ENCODE measurements around the gene AHSP.

AHSP gene

DNA sequence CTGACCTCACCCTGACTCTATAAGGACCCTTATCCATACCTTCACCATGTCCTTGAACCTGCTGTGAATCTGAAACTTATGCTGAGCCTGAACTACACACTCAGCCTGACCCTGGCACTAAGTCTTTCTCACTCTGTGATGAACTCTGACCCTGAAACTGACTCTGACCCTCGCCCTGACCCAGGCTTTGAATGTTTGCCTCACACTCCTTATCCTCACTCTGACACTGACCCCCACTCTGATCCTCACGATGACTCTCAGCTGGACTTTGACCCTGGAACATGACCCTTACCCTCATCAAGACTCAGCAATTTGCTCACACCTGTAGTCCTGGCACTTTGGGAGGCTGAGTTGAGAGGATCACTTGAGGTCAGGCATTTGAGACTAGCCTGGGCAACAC, 4.4 kb downstream of the AHSP start:
- Histone ChIP-seq H3K9me2 (replicated peaks; ENCODE audit: low read depth, low read length) (no peaks in the 10 kb centered on the region), H4K20me1 (ENCODE audit: insufficient read depth, low read length, poor library complexity, severe bottlenecking) (no peaks in the 10 kb centered on the region), H3F3A (ENCODE audit: low read depth) (peaks cover 8% of the 10 kb centered on the region), H3K79me2 (ENCODE audit: insufficient read depth, low read length) (no peaks in the 10 kb centered on the region), H3K9ac (ENCODE audit: low read depth, low read length, poor library complexity, severe bottlenecking) (no peak overlapping the region), H3K36me3 (ENCODE audit: insufficient read depth, low read length) (no peaks in the 10 kb centered on the region), H3K4me3 (ENCODE audit: low read length, poor library complexity, severe bottlenecking) (no peak overlapping the region), H3K4me2 (ENCODE audit: low read depth, low read length, poor library complexity, severe bottlenecking) (no peak overlapping the region), H3K9me3 (ENCODE audit: insufficient read depth, low read depth, low read length) (no peaks in the 10 kb centered on the region), H3K27me3 (ENCODE audit: insufficient read depth, low read length, poor library complexity, severe bottlenecking) (no peaks in the 10 kb centered on the region), H3K4me1 (ENCODE audit: insufficient read depth, low read length, poor library complexity, severe bottlenecking) (peaks cover 45% of the 10 kb centered on the region), H2AFZ (ENCODE audit: low read length) (no peak overlapping the region)
- TF ChIP-seq EZH2phosphoT487 (IDR thresholded peaks at IDR 0.05; ENCODE audit: borderline replicate concordance): no peak
- TF ChIP-seq, protein P1, sequence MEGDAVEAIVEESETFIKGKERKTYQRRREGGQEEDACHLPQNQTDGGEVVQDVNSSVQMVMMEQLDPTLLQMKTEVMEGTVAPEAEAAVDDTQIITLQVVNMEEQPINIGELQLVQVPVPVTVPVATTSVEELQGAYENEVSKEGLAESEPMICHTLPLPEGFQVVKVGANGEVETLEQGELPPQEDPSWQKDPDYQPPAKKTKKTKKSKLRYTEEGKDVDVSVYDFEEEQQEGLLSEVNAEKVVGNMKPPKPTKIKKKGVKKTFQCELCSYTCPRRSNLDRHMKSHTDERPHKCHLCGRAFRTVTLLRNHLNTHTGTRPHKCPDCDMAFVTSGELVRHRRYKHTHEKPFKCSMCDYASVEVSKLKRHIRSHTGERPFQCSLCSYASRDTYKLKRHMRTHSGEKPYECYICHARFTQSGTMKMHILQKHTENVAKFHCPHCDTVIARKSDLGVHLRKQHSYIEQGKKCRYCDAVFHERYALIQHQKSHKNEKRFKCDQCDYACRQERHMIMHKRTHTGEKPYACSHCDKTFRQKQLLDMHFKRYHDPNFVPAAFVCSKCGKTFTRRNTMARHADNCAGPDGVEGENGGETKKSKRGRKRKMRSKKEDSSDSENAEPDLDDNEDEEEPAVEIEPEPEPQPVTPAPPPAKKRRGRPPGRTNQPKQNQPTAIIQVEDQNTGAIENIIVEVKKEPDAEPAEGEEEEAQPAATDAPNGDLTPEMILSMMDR (conservative IDR thresholded peaks at IDR 0.05; ENCODE audit: low read length): no peak

DNA sequence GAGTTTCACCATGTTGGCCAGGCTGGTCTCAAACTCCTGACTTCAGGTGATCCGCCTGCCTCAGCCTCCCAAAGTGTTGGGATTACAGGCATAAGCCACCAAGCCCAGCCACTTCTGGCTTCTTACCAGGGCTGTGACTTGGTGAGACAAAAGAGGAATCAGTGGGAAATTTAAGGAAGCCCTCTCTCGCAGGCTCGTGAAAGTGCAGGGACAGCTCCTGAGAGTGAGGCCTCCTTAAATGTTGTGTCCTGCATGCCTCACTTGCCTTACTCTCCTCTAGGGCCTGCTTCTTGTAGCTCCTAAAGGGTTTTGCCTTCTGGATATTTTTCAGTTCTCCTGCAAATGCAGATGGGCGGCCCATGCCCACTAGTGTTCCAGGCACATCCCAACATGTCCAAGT, 5.2 kb downstream of the AHSP start:
- H3F3A ChIP-seq (ENCODE audit: low read depth): peaks cover 8% of the 10 kb centered on the region
- no peak overlapping the region for H2AFZ ChIP-seq (ENCODE audit: low read length)
- H3K9me2 ChIP-seq (replicated peaks; ENCODE audit: low read depth, low read length): no peaks in the 10 kb centered on the region
- H4K20me1 ChIP-seq (ENCODE audit: insufficient read depth, low read length, poor library complexity, severe bottlenecking): no peaks in the 10 kb centered on the region
- TF ChIP-seq, protein P1 (conservative IDR thresholded peaks at IDR 0.05; ENCODE audit: low read length): no peak
- TF ChIP-seq EZH2phosphoT487 (IDR thresholded peaks at IDR 0.05; ENCODE audit: borderline replicate concordance): no peak
- H3K4me2 ChIP-seq (ENCODE audit: low read depth, low read length, poor library complexity, severe bottlenecking): no peak overlapping the region
- no peak overlapping the region for H3K4me3 ChIP-seq (ENCODE audit: low read length, poor library complexity, severe bottlenecking)
- H3K27me3 ChIP-seq (ENCODE audit: insufficient read depth, low read length, poor library complexity, severe bottlenecking): no peaks in the 10 kb centered on the region
- H3K36me3 ChIP-seq (ENCODE audit: insufficient read depth, low read length): no peaks in the 10 kb centered on the region
- H3K9me3 ChIP-seq (ENCODE audit: insufficient read depth, low read depth, low read length): no peaks in the 10 kb centered on the region
- no peak overlapping the region for H3K9ac ChIP-seq (ENCODE audit: low read depth, low read length, poor library complexity, severe bottlenecking)
- H3K79me2 ChIP-seq (ENCODE audit: insufficient read depth, low read length): no peaks in the 10 kb centered on the region
- peaks cover 44% of the 10 kb centered on the region for H3K4me1 ChIP-seq (ENCODE audit: insufficient read depth, low read length, poor library complexity, severe bottlenecking)

DNA sequence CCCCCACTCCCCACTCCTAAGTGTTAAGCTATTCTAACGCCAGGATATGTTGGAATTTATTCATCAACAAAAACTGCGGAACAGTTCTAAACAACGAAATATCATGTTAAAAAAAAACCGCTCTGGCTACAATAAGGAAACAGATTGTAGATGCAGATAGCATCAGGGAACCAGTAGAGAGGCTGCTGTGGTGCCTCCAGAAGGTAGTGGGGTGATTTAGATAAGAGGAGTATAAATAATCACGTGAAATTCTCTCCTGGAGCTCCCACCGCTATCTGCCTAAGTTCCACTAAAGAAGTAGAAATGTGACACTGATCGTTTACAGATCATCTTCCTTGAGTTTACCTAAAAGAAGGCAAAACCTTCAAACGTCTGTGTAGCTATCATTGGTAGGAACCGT, 8.0 kb downstream of the AHSP start:
- peaks cover 32% of the 10 kb centered on the region for H3K4me1 ChIP-seq (ENCODE audit: insufficient read depth, low read length, poor library complexity, severe bottlenecking)
- no peak overlapping the region for H2AFZ ChIP-seq (ENCODE audit: low read length)
- no peaks in the 10 kb centered on the region for H3K79me2 ChIP-seq (ENCODE audit: insufficient read depth, low read length)
- H3K9me3 ChIP-seq (ENCODE audit: insufficient read depth, low read depth, low read length): peaks cover 6% of the 10 kb centered on the region; the same call in 1 of the 2 replicates
- H3K9ac ChIP-seq (ENCODE audit: low read depth, low read length, poor library complexity, severe bottlenecking): peak overlapping the region; percentile 81
- peak overlapping the region; percentile 65 for H3K4me3 ChIP-seq (ENCODE audit: low read length, poor library complexity, severe bottlenecking)
- H4K20me1 ChIP-seq (ENCODE audit: insufficient read depth, low read length, poor library complexity, severe bottlenecking): no peaks in the 10 kb centered on the region
- TF ChIP-seq, protein P1 (conservative IDR thresholded peaks at IDR 0.05; ENCODE audit: low read length): no peak
- TF ChIP-seq EZH2phosphoT487 (IDR thresholded peaks at IDR 0.05; ENCODE audit: borderline replicate concordance): no peak
- H3K27me3 ChIP-seq (ENCODE audit: insufficient read depth, low read length, poor library complexity, severe bottlenecking): no peaks in the 10 kb centered on the region
- no peaks in the 10 kb centered on the region for H3K9me2 ChIP-seq (replicated peaks; ENCODE audit: low read depth, low read length)
- peaks cover 8% of the 10 kb centered on the region for H3F3A ChIP-seq (ENCODE audit: low read depth)
- no peaks in the 10 kb centered on the region for H3K36me3 ChIP-seq (ENCODE audit: insufficient read depth, low read length)
- peak overlapping the region; percentile 85 for H3K4me2 ChIP-seq (ENCODE audit: low read depth, low read length, poor library complexity, severe bottlenecking)
